Cardiac muscle cell (in vitro differentiated cells and primary cell): ENCODE results near the gene MEGF11. TPM values are rescaled to one million over a fixed set of nuclear protein-coding genes. Genes with fewer than 3 reads are reported as not detected.

ENCODE experiments used
- DNase-seq, 2 donors: peaks; one replicate each; pipeline versions ENCODE4 v3.0.0 to v3.0.0-alpha.2; 2010 to 2017; ENCODE audit warnings: low read depth in 1 of 2, low spot score in 1 of 2
- H3K27ac ChIP-seq: fragments of 200-600 bp; sonication (generic); 2 replicates; pipeline ENCODE4 v1.5.1; 2016
- H3K27me3 ChIP-seq: fragments of 200-600 bp; sonication (generic); 2 replicates; pipeline ENCODE4 v1.6.0; 2016; ENCODE audit warnings: control low read depth
- H3K36me3 ChIP-seq: fragments of 200-600 bp; sonication (generic); 2 replicates; pipeline ENCODE4 v1.5.1; 2016; ENCODE audit warnings: control low read depth
- H3K4me1 ChIP-seq: fragments of 200-600 bp; sonication (generic); 2 replicates; pipeline ENCODE4 v1.8.1; 2017; ENCODE audit warnings: low read depth, mild to moderate bottlenecking, mixed run types
- H3K4me3 ChIP-seq: fragments of 200-600 bp; sonication (generic); 2 replicates; pipeline ENCODE4 v1.5.1; 2016; ENCODE audit warnings: mild to moderate bottlenecking
- H3K9me3 ChIP-seq: fragments of 200-600 bp; sonication (generic); 2 replicates; pipeline ENCODE4 v1.5.1; 2017; ENCODE audit warnings: low read depth, mild to moderate bottlenecking, control low read depth
- CTCF ChIP-seq: IDR thresholded peaks from 2 replicates; pipeline ENCODE4 v1.5.1; 2012; ENCODE audit warnings: low read depth, mild to moderate bottlenecking, low read length
- polyA plus RNA-seq: library from polyadenylated mRNA; unstranded; fragments of >200 nt; fragmentation: Nextera tagmentation; extraction: Ambion mirVana; gene quantifications from 2 replicates; pipeline ENCODE4 v1.2.1, GENCODE V29; 2016
- total RNA-seq: library from RNA; depleted of rRNA; stranded (reverse); fragments of >200 nt; gene quantifications from 2 replicates; pipeline ENCODE4 v1.2.3, GENCODE V29; 2016

The MEGF11 gene
- total and polyA plus RNA-seq, 2 experiments from 2014 or later = 0.30 TPM; not detected in 1

GRCh38 chr15:65982627-65983322 lies 270.8 kb downstream of the MEGF11 start:
- TF ChIP-seq CTCF = no peak
- Histone ChIP-seq H3K4me3 (no peak overlapping the region), H3K36me3 (no peaks in the 10 kb centered on the region), H3K27me3 (peaks cover 19% of the 10 kb centered on the region), H3K9me3 (no peaks in the 10 kb centered on the region), H3K4me1 (no peaks in the 10 kb centered on the region), H3K27ac (no peak overlapping the region)
- no peak for DNase-seq

GRCh38 chr15:65981837-65982626 lies 271.5 kb downstream of the MEGF11 start:
- H3K36me3 ChIP-seq = no peaks in the 10 kb centered on the region
- TF ChIP-seq CTCF = peak; percentile 8
- H3K27ac ChIP-seq = no peak overlapping the region
- no peaks in the 10 kb centered on the region for H3K4me1 ChIP-seq
- H3K27me3 ChIP-seq = peaks cover 19% of the 10 kb centered on the region
- peak overlapping the region; percentile 33 for H3K4me3 ChIP-seq
- no peaks in the 10 kb centered on the region for H3K9me3 ChIP-seq
- peak in 1 of 2 donors; percentile 65 for DNase-seq

- Histone ChIP-seq H3K27ac (no peak overlapping the region), H3K36me3 (no peaks in the 10 kb centered on the region), H3K4me3 (no peak overlapping the region), H3K4me1 (no peaks in the 10 kb centered on the region), H3K9me3 (no peaks in the 10 kb centered on the region), H3K27me3 (peaks cover 19% of the 10 kb centered on the region)
- DNase-seq = peak; percentile 74 to 89
- TF ChIP-seq CTCF = peak; percentile 91
Observed at GRCh38 chr15:65980824-65981456, 272.6 kb downstream of the MEGF11 start.

DNA sequence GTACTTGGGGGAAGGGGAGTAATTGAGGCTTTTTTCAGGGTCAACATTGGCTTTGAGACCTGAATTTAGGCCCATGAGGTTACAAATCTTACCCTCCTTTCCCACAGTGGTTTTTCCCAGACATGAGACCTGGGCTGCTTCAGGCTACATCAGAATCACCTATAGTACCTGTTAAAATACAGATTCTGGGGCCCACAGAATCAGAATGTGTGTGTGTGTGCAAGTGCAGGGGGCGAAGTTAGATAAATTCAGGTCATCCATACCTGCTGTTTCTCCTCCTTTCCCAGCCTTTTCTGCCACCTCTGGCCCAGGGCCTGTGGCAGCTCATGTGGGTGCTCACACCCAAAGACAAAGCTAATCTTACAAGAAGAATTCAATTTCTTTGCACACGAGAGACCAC lies 273.7 kb downstream of the MEGF11 start:
- Histone ChIP-seq H3K27ac (no peak overlapping the region), H3K36me3 (no peaks in the 10 kb centered on the region), H3K27me3 (peaks cover 19% of the 10 kb centered on the region), H3K9me3 (no peaks in the 10 kb centered on the region), H3K4me3 (no peak overlapping the region), H3K4me1 (no peaks in the 10 kb centered on the region)
- no peak for DNase-seq
- TF ChIP-seq CTCF = no peak

GRCh38 chr15:65979316-65979715 lies 274.2 kb downstream of the MEGF11 start:
- no peak for DNase-seq
- Histone ChIP-seq H3K36me3 (no peaks in the 10 kb centered on the region), H3K4me3 (no peak overlapping the region), H3K27me3 (peaks cover 19% of the 10 kb centered on the region), H3K27ac (no peak overlapping the region), H3K4me1 (no peaks in the 10 kb centered on the region), H3K9me3 (no peaks in the 10 kb centered on the region)
- TF ChIP-seq CTCF = no peak
